ENCODE measurements around the gene TAF4. TPM values are rescaled to one million over a fixed set of nuclear protein-coding genes. Genes with fewer than 3 reads are reported as not detected.

Gene TAF4
- total and polyA plus RNA-seq, 2 of the 13 experiments (the other 11 are each of a cell fraction or from before 2014, with no cell fraction given) = 5.9 to 12.0 TPM

- TF ChIP-seq SIX1 (CRISPR knock-in tag; IDR thresholded peaks at IDR 0.05; ENCODE audit: borderline replicate concordance) (peak; percentile 49; the same call in 1 of the 2 replicates), RXRA (CRISPR knock-in tag; IDR thresholded peaks at IDR 0.05) (peak; percentile 90; the same call in 1 of the 2 replicates), RFX3 (CRISPR knock-in tag; IDR thresholded peaks at IDR 0.05) (no peak), ZNF724P (CRISPR knock-in tag; IDR thresholded peaks at IDR 0.05; ENCODE audit: borderline replicate concordance) (no peak), ZFP82 (CRISPR knock-in tag; IDR thresholded peaks at IDR 0.05; ENCODE audit: borderline replicate concordance) (no peak), POLR2AphosphoS5 (IDR thresholded peaks at IDR 0.05; ENCODE audit: low read depth, low read length) (no peak), MTA3 (CRISPR knock-in tag; IDR thresholded peaks at IDR 0.05) (no peak), ZNF576 (CRISPR knock-in tag; IDR thresholded peaks at IDR 0.05) (no peak), SOX5 (CRISPR knock-in tag; IDR thresholded peaks at IDR 0.05; ENCODE audit: borderline replicate concordance) (peak; percentile 64; the same call in 1 of the 2 replicates), ZBTB34 (CRISPR knock-in tag; IDR thresholded peaks at IDR 0.05) (no peak), NR2F1 (CRISPR knock-in tag; IDR thresholded peaks at IDR 0.05) (peak; percentile 97 to 98), KLF16 (CRISPR knock-in tag; IDR thresholded peaks at IDR 0.05) (peak in 1 of 2 experiments; percentile 91; a peak in 2 of 4 replicates), FOSL1 (CRISPR knock-in tag; IDR thresholded peaks at IDR 0.05; ENCODE audit: borderline replicate concordance) (no peak), ZNF549 (CRISPR knock-in tag; IDR thresholded peaks at IDR 0.05) (no peak), ZSCAN31 (CRISPR knock-in tag; IDR thresholded peaks at IDR 0.05; ENCODE audit: low read depth) (no peak), RELA (CRISPR knock-in tag; IDR thresholded peaks at IDR 0.05) (no peak), STAT6 (CRISPR knock-in tag; IDR thresholded peaks at IDR 0.05; ENCODE audit: borderline replicate concordance) (no peak), PHF21A (CRISPR knock-in tag; IDR thresholded peaks at IDR 0.05) (peak; percentile 80; the same call in 1 of the 2 replicates), ZNF20 (CRISPR knock-in tag; IDR thresholded peaks at IDR 0.05) (no peak), ARID4A (CRISPR knock-in tag; IDR thresholded peaks at IDR 0.05; ENCODE audit: borderline replicate concordance) (peak; percentile 81; the same call in 1 of the 2 replicates)
These were observed 22.4 kb downstream of the TAF4 start (continued) for GRCh38 chr20:62043131-62043914.

Data from HepG2 (cell line).